ENCODE measurements around the gene GHR.

The GHR gene

DNA sequence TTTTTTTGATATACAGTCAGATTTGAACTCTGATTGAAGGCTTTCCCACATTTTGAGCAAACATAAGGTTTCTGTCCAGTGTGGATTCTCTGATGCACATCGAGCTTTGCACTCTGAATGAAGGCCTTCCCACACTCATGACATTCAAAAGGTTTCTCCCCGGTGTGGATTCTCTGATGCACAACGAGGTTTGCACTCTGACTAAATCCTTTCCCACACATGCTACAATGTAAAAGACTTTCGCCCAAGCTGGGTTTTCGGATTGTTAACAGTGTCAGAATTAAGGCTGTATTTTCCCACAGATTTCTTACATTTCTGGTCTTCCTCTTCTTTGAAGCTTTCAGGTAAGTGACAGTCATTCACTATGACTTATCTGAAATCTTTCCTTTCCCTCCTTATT lies 44.3 kb downstream of the GHR start:
- no peak for DNase-seq

DNA sequence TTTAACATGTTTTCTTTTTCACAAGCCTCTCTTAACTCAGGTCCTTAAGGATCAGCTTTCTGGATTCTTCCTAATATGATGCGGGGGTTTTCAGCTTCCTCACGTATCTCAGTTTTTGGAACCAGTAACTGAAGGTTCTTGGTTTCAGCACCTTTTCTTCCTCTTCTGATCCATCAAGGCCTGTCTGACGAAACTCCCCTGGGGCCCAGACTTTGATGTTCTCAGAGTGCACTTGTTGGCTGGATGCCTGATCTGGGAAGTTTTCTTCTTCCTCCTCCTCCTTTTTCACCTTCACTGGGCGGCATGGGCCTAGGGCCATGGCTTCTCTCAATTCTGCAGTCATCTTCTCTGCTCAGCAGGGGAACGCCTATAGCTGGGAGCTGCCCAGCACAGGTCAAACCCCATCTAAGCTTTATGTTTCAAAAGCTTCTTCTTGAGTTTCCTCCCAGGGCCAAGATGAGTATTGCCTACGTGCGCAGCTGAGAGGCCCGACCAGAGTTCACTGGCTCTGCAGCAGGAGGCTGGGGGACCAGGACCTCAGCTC lies 44.8 kb downstream of the GHR start:
- DNase-seq = no peak

DNA sequence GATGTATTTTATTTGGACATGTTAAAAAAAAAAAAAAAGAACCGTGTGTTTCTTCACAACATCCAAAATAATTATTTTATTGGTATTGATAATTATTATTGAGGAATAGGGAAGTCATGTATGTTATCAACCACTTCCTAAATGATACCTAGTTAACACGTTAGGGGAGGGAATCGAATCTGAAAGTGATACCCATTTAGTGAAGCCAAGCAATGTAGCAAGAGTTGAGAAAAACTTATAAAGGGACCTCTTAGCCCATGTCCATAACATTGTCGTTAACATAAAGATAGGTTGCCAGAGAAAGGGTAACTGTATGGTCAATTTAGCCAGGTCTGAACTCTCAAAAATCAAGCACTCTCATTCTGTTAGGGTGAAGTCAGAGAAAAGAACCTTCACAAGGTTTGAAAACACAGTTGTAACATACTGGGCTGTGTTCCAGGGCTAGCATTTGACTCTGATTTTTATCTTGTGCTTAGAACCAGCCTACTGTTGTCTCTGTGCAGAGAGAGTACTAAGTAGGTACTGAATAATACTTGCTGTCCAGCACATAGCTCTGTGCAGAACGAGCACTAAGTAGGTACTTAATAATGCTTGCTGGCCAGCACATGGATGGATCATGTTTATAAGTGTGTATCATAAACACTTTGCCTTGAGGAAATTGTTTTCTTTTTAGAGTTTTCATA lies 60.4 kb downstream of the GHR start:
- DNase-seq = no peak

DNA sequence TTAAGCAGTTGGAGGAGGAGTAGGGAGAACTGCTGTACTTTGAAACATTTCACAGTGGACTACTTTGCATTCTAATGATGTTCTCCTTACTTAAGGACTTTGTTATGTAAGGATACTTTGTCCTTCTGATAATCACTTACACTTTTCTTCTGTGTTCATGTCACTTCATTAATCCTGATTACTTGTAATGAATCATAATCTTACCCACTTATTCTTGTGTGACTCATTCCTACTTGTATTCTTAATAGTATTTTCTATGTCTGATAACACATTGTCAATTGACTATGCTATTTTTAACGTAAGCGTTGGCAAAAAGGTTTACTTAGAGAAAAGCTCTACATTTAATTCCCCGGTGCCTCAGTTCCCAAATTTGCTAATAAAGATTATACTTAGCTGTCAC lies 63.8 kb downstream of the GHR start:
- DNase-seq = no peak

GRCh38 chr5:42487821-42488220 lies 64.6 kb downstream of the GHR start:
- no peak for DNase-seq

DNA sequence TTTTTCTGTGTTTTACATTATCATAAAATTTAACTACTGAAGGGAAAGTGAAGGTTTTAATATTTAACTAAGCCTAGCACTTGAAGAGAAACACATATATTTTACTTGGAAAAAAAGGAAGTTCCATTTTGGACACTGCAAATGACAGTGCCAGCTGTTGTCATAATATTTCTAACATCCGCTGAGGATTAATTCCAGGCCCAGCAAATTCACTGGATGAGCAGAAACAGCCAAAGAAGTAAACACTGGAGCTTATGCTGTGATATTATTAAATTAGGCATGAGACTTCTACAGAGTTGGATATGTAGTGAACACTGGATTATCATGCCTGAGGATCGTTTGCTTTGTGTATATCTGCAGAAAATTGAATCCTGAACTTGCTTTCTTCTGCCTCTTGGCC lies 67.6 kb downstream of the GHR start:
- DNase-seq = no peak

DNA sequence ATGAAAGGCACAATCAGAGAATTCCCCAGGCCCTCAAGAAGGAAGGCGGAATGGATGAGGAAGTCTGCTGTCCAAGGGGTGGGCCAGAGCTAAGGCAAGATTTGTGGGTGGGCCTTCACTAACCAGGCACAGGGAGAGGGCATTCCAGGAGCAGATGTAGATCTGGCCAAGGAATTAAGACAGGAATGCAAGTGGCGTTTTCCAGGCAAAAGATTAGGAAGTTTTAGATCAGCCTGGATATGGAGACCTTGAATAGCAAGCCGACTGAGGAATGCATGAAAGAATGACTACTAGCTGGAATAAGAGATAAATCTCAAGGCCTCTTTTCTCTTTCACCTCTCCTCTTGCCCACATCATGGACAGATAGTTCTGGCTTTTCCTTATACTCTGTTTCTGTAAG lies 68.5 kb downstream of the GHR start:
- DNase-seq = no peak

DNA sequence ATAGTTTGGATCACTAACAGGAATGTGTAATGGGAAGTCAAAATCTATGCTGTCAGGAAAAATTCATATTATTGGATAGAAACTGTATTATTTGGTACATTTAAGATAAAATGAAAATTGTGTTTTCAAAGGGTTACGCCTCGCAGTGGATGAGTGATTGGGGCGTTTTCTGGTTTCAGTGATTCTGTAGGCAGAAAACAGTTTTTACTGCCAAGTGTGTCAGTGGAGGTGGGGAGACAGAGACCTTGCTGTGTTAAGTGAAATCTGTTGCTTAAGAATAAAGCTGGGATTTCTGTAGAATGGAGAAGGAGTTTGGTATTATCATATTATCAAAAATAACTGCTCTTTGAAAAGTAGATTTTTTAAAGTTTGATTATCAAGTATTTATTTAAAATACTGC lies 69.7 kb downstream of the GHR start:
- no peak for DNase-seq

GRCh38 chr5:42494414-42494813 lies 71.2 kb downstream of the GHR start:
- no peak for DNase-seq

DNA sequence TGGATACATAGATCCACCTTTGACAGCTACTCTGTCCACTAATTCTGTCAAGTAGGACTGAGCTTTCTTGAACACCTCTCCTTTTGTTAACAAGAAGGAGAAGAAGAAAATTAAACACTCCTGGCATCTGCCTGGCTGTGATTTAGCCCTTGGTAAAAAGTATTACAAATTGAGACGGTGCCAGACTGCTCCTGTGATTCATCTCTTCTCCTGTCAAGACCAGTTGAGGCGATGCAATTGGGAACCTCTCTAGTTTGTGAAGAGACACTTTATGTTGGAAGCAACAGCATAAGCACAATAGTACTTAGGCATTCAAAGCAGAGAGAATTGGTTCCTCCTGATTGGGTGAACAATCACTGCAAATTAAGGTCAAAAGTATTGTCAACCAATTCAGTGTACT lies 72.7 kb downstream of the GHR start:
- no peak for DNase-seq

GRCh38 chr5:42496397-42497156 lies 73.3 kb downstream of the GHR start:
- no peak for DNase-seq

- DNase-seq = no peak
Observed at GRCh38 chr5:42498000-42498399, 74.8 kb downstream of the GHR start.

DNA sequence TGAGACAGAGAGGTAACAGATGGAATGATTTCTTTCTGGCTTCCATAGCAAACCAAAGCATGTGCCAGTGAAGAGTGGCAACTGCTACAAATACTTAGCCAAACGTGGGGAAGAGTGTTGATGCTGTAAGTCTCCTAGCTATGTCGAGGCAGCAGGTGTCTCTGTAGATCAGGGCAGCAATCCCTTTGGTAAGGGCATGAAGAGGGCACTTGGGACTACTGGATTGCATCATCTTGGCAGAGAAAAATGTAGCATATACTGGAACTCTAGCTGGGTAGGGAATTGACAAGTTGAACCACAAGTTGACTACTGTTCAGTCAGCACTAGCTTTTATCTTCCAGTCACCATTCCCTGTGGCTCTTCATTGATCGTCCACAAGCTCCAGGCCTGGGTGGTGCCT lies 75.8 kb downstream of the GHR start:
- DNase-seq = no peak

DNA sequence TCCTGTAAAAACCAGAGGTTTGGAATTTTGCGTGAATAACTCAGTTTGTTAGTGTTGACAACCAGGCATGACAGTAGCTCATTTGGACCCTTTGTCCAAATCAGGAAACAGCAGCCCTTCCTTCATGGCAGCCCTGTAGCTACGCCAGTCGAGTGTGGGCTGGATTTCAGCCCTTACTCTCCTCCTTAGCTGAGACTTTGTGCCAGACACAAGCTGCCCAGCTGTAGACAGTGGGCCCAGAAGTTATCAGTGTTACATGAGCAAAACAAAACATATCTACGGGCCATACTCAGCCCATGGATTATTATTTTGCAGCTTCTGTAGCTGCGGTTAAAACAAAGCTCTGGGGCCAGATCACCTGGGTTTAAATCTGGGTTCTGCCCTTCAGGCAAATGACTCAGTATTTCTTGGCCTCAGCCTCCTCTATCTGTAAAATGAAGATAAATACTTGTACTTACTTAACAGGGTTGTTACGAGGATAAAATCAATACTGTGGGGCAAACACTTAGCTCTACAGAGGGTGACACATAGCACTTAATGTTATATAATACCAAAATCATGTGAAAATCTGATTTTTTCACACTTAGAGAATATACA lies 76.9 kb downstream of the GHR start:
- DNase-seq = no peak

GRCh38 chr5:42502613-42503470 lies 79.6 kb downstream of the GHR start:
- no peak for DNase-seq

DNA sequence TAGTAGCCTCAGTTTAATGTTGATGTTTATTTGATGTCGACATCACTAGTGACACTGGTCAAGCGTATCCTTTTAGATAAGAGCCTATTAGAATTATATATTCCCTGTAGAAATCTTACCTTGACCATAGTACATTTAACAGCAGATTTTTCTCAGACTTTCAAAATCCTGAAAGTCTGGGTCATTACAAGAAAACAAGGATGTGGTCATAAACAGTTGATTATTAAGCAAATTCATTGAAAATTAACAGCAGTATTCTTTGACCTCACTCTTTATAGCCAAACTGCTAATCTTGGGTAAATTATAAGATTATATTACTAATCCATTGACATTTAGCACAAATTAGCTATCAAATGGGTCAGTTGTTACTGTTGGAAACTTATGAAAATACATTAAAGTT lies 83.4 kb downstream of the GHR start:
- no peak for DNase-seq

- DNase-seq = no peak
Observed at GRCh38 chr5:42507451-42508097, 84.3 kb downstream of the GHR start.

- DNase-seq = no peak
Observed at GRCh38 chr5:42513246-42513645, 90.0 kb downstream of the GHR start.

GRCh38 chr5:42514754-42515153 lies 91.5 kb downstream of the GHR start:
- DNase-seq = no peak

DNA sequence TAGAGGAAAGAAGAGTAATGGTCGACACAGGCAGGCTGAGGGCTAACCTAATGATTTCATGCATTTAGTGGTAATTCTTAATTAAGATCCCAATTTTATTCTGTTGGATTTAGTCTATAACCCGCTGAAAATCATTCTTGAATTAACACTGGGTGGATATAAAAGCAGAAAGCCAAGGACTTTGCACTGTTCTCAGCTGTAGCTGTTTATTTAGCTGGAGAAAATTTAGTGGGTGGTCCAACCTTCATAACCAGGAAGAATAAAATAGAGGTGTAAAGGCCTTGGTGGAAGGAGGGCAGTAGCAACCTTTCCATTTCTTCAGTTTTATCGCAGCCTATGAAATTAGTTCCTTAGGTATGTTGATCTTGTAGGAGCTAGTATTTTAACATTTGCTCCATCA lies 92.3 kb downstream of the GHR start:
- no peak for DNase-seq

DNA sequence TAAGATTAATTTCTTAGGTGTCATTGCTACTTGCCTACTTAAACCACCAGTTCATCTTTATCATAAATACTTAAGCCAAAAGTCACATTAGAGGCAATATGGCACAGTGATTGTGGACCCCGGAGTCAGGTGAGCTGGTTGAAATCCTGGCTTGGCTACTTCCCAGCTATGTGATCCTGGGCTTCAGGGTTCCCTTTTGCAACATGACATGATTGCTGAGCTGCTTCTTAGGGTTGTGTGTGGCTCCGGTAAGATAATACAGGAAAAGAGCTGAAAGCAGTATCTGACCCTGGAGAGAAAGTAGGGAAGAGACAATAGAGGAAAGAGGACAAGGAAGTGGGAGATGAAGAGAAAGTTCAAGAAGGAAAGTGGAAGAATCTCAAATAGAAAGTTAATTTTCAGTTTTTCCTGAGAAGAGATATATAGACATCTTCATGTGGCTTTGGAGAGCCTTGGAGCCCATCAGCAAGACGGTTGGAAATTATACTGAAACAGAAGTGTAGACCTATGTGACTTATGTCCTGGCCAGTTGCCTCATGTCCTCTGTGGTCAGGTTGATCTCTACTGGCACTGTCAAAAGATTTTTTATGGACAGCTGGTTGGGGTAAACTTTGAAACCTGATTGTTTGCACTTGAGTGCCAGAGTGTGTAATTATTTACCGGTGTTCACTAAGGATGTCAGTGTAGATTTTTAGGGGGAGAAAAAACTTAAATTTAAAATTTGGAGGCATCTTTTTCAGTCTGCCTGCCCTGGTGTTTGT lies 93.2 kb downstream of the GHR start:
- no peak for DNase-seq

DNA sequence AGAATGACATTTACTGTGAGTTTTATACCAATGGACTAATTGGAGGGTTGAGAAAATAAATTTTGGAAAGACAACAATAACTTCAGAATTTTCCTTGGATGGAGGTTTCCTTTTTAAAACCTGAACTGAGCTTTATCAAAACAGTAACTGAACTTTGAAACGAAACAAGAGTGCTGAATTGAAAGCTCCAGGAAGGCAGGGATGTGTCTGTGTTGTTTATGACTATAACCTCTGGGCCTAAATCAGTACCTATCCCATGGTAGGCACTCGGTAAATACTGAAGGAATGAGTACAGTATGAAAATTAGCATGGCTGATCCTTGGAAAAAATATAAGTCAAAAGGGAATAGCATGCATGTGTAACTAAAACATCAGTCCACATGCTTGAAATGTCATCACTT lies 93.9 kb downstream of the GHR start:
- no peak for DNase-seq

Measured in GOT3 (cell line).